Measurements from ENCODE around the gene PTGS1. TPM values are rescaled to one million over a fixed set of nuclear protein-coding genes. Genes with fewer than 3 reads are reported as not detected.

PTGS1 gene
- total and polyA plus RNA-seq, 2 donors (not counting 1 experiment from before 2014, with no cell fraction given): 9.5 to 15.3 TPM

DNA sequence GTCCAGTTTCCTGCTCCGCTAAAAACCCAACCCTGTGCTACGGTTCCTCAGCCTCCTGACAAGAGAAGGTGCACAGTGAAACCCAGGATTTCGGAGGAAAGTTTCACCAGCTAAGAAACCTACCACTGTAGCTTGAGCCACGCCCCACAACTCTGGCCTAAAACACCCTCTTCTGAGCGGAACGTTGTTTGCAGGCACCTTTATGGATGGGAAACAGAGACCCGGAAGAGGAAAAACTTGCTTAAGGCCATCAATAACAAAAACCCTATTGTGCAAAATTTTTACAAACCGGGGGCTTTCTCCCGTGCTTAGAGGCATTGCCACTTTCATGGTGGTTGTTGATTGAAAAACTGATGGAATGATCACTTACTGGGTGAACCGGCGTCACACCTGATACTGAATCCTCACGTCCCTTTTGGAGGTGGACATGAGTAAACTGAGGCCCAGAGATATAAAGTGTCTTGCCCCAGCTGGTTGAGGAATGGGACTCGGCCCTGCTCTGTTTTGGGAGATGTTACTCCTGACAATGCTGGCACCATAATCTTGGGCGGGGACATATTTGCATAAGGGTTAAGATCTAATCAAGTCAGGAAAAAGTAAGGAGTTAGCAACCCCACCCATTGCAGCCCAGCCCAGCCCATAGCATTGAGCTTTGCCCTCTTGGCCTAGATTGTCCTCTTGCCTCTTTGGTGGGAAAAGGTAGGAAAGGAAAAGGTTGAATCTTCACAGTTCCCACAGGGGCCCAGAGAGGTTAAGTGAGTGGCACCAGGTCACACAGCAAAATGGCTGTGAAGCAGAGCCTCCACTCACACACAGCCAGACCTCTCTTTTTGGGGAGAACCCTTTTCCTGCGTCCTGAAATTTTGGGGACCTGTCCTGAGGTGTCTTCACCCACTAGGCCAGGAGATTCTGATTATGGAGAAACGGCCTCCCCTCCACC, 23.2 kb upstream of the PTGS1 start:
- peaks cover under 1% of the 10 kb centered on the region for H3K9me3 Mint-ChIP-seq (ENCODE audit: insufficient read depth)
- peak overlapping the region; percentile 77 for H3K4me2 ChIP-seq (replicated peaks; ENCODE audit: low read depth, low read length, poor library complexity, severe bottlenecking)
- no peak overlapping the region for H3K27ac ChIP-seq (ENCODE audit: low read length in 2 of 2)
- CTCF ChIA-PET: interaction anchor here (10.9 to 15.5 kb wide), 2 partner anchors 225 to 250 kb away, joined by 159 to 323 read pairs; no protein-coding TSS in a partner anchor
- H3K4me1 ChIP-seq (ENCODE audit: control insufficient read depth in 2 of 2, insufficient read depth in 2 of 2, low read length in 2 of 2): peaks cover 9 to 12% of the 10 kb centered on the region in 2 donors
- DNase-seq: peak; percentile 34
- intact Hi-C loops (cut with micrococcal nuclease): no loop called here
- H3K9ac ChIP-seq (ENCODE audit: low read length): peak overlapping the region; percentile 59
- H3K4me3 Mint-ChIP-seq: peak overlapping the region; percentile 91
- POLR2A ChIA-PET: no interaction called here
- WGBS (ENCODE audit: insufficient coverage): 52% methylated on average over 7 of the region's 16 CpGs
- H3K27me3 ChIP-seq (replicated peaks in 1 of 4; ENCODE audit: control extremely low read depth in 1 of 4, control insufficient read depth in 3 of 4, insufficient read depth in 4 of 4, low read length in 3 of 4): peaks cover 0 to 33% (median 12%) of the 10 kb centered on the region in 4 experiments
- TF ChIP-seq EZH2 (IDR thresholded peaks at IDR 0.05; ENCODE audit: borderline replicate concordance, insufficient read depth, low read depth, low read length, poor library complexity, severe bottlenecking): no peak
- TF ChIP-seq, protein P1, sequence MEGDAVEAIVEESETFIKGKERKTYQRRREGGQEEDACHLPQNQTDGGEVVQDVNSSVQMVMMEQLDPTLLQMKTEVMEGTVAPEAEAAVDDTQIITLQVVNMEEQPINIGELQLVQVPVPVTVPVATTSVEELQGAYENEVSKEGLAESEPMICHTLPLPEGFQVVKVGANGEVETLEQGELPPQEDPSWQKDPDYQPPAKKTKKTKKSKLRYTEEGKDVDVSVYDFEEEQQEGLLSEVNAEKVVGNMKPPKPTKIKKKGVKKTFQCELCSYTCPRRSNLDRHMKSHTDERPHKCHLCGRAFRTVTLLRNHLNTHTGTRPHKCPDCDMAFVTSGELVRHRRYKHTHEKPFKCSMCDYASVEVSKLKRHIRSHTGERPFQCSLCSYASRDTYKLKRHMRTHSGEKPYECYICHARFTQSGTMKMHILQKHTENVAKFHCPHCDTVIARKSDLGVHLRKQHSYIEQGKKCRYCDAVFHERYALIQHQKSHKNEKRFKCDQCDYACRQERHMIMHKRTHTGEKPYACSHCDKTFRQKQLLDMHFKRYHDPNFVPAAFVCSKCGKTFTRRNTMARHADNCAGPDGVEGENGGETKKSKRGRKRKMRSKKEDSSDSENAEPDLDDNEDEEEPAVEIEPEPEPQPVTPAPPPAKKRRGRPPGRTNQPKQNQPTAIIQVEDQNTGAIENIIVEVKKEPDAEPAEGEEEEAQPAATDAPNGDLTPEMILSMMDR (IDR thresholded peaks at IDR 0.05): no peak
- H3K4me3 ChIP-seq (ENCODE audit: control extremely low read depth in 1 of 5, extremely low read depth in 1 of 5, insufficient read depth in 1 of 5, low read depth in 2 of 5, low read length in 4 of 5): peak overlapping the region; percentile 21 to 55 (median 48)
- peaks cover 0 to 7% (median 0%) of the 10 kb centered on the region in 3 donors for H3K9me3 ChIP-seq (ENCODE audit: control extremely low read depth in 1 of 3, control insufficient read depth in 2 of 3, insufficient read depth in 1 of 3, low read length in 2 of 3)
- H3K4me1 Mint-ChIP-seq: peaks cover 6% of the 10 kb centered on the region
- ATAC-seq (ENCODE audit: low read depth): no peak
- H3K27me3 Mint-ChIP-seq: peaks cover 39% of the 10 kb centered on the region
- H3K27ac Mint-ChIP-seq: peak overlapping the region; percentile 41
- H3K36me3 ChIP-seq (replicated peaks in 1 of 2; ENCODE audit: control extremely low read depth in 1 of 2, control insufficient read depth in 1 of 2, extremely low read depth in 1 of 2, insufficient read depth in 2 of 2, low read length in 1 of 2): no peaks in the 10 kb centered on the region
- no peaks in the 10 kb centered on the region for H3K79me2 ChIP-seq (ENCODE audit: control insufficient read depth, insufficient read depth, low read length)
- no peaks in the 10 kb centered on the region for H4K20me1 ChIP-seq (ENCODE audit: control insufficient read depth, insufficient read depth, low read length, poor library complexity, severe bottlenecking)
- H2AFZ ChIP-seq (ENCODE audit: insufficient read depth, low read depth, low read length, poor library complexity, severe bottlenecking): peak overlapping the region; percentile 72
